Embryonic facial prominence (tissue), 1 donor: ENCODE measurements around the gene GRB10.

Experiments used
- DNase-seq: peaks from one replicate; pipeline ENCODE4 v3.0.0-alpha.2; 2016; ENCODE audit errors: extremely low spot score

Gene GRB10

DNA sequence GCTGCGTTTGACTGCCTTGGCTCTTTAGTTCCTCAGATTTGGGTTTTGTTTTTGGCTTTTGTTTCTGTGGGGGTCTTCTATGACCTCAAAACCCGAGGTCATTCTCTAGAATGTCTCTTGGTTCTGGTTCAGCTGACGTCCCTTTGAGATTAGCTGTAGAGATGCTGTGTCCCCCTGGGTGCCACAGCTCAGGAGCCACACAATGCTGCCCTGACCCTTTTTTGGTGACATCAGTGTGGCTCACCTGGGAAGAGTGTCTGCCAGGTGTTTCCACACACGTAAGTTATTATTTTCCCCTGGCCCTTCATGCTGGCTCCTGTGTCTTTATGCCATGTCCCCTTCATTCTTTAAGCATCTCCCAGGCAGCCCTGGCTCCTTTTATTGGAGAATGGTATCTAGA is 127.7 kb downstream of the GRB10 start:
- no peak for DNase-seq

DNA sequence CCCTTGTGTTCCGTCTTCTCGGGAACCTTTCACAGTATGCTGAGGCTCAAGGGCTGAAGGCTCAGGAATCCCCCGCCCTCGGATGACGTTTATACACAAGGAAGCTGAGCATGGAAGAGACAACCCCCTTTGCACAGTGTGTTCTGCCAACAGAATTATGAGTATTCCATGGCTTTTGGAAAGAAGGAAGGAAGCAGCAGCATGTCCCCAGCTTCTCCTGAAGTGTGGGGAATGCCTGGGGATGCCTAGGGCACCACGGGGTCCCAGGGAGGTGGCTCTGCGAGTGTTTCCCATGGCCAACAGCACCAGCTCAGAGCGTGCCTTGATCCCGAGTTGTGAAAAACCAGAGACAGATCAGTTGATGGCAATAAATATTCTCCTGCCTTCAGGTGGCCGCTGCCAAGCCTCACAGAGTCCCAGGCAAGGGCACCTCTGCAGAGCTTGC is 128.7 kb downstream of the GRB10 start:
- DNase-seq, result no peak

- no peak for DNase-seq
These were observed 129.4 kb downstream of the GRB10 start for GRCh38 chr7:50653126-50653864.

DNA sequence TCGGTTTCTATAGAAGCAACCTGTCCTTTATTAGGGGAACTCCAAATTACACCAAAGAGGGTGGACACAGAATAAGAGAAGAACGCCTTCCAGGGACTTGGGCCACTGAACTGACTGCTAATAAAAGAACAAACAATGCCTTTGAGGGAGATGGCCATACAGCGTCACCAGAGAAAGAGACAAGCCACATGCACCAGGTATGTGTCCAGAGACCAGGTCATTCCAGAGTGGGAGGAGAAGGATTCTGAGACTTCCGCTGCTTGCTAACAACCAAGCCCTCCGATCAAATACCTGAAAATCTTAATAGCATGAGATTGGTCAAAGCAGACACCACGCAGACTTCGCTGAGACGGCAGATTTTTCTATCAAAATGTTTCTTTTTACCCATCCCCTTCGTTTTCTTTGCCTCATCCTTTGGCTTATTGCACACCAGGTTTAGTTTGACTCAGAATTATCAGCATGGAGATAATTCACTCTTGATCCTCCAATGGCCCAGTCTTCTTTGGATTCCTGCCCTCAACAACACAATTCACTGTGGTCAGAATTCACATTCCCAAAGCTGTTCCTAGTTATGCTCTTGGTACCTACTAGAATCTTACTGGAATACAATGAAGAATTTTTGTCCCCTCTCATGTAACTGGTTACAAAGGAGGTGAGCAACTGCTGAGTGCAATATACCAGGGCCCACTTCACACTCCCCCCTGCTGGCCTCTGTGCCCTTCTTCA is 130.1 kb downstream of the GRB10 start:
- DNase-seq, result no peak

DNA sequence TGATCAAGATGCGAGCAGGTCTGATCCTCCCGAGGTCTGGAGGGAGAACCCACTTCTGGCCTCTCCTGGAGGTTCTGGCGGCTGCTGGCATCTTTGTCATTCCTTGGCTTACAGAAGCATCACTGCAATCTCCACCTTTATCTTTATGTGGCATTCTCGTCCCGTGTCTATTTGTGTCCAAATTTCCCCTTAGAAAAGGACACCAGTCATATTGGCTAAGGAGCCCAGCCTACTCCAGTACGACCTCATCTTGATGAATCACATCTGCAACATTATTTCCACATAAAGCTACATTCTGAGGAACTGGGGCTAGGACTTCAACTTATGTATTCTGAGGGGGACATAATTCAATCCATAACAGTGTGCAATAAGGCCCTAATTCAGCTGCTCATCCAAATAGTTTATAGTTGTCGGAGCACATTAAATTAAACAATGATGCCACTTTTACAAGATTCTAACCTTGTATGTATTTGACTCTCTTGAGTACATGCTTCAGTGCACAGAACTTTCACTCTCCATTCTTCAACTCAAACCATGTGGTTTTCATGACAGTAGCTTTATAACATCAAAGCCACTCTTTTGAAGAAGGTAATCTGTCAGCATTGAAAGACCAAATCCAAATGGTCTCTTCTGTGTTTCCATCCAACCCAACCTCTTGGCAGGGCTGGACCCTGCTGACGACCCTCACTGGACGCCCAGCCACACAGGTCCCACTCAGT is 131.3 kb downstream of the GRB10 start:
- no peak for DNase-seq

DNA sequence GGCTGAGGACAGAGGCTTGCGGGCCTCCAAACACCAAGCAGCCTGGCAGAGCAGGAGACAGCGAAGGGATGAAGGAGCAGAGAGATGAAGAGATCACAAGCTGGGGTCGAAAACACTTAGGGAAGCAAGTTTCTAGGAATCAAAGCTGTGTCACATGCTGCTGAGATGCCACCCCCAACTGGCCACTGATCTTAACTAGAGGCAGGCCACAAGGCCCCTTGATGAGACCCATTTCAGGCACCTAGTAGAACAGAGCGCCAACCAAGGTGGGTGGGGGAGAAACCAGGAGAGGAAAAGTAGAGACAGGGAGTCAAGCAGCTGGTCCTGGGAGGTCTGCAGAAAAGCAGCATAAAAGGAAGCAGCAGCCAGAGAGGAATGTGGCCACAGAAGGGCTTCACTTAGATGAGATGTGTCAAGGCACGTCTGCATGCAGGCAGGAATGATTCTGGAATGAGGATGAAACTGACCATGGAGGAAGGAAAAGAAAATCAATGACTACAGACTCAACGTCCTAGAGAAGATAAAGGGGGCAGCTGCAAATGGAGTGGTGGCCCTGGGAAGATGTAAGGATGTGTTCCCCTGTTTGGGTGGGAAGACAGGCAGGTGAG is 132.5 kb downstream of the GRB10 start:
- no peak for DNase-seq

GRCh38 chr7:50649259-50649885 is 133.3 kb downstream of the GRB10 start:
- no peak for DNase-seq

- no peak for DNase-seq
These were observed 134.0 kb downstream of the GRB10 start for GRCh38 chr7:50648570-50649169.

- DNase-seq, result no peak
These were observed 134.6 kb downstream of the GRB10 start for GRCh38 chr7:50648076-50648475.

DNA sequence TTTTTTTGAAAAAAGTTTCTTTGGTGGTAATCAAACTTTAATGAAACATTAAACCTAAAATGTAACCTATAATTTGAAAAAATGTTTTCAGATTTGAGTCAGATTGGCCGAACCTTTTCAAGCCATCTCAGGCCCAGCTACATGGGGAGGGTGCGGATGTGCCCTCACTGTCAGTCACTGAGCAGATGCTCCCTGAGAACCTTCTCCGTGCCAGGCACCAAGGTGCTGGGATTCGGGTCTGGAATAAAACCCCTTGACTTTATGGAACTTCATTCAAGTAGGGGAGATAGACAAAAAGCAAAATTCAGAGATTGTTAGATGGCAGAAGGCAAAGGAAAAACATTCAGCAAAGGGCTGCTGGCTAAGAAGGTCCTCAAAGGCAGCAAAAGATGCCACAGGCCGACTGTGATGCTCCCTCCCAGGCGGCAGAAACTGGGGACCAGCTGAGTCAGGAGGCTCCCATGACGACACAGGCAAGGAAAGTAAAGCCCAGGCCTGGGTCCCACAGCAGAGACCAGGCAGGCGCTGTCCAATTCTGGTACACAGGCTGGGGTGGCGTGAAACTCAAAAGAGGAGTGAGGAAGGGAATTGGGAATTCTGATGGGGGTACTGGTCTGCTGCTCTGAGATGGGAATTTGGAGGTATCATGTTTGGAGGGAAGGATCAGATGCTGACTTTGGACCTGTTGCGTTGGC is 135.3 kb downstream of the GRB10 start:
- DNase-seq, result no peak

DNA sequence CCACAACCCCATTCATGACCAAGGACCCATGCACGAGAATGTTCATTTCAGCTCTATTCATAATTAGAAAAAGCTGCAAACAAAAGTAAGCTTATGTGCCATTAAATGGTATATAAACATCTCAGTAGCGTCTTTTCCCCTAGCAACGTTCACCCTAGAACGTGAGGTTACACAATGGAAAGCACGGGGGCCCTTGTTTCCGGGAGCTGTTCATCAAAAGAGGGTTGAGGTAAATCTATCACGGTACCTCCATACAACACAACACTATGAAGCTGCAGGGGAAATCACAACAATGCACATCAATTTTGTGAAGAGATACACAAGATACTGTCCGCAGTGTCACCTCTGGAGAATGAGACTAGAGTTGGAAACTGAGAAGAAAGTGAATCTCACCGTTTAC is 136.6 kb downstream of the GRB10 start:
- no peak for DNase-seq

DNA sequence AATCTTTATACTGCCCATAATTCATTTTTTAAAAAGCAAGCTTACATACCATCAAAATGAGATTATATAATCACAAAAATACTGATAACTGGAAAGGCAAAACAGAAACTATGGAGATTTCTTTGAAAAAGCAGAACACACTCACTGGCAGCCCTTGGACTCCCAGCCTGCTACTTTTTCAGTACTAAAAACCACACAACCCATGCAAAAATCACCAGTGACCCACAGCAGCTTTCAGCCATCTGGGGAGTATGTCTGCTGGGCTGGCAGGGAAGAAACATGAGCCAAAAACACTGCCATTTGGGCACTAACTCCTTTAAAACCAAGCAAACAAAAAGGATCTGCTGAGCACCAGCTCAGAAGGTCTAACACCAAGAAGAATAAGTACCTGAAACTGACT is 137.5 kb downstream of the GRB10 start:
- DNase-seq, result no peak

- no peak for DNase-seq
These were observed 138.1 kb downstream of the GRB10 start for GRCh38 chr7:50644586-50644985.

DNA sequence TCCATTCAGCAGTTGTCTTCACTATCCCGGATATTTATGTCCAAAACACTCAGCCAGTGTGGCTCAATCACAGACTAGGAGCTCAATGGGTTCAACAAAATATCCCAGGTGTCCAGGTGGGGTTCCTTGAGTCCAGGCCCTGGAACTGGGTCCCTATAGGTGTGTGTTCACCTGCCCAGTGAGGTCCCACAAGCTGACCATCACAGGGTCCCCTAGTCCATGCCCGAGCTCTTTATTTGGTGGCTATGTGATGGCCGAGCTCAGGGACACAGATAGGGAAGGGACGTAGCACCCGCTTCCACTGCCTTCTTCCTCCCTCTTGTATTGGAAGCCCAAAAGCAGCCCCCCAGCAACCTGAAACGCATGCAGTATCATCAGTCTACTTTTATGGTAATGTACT is 138.6 kb downstream of the GRB10 start:
- DNase-seq, result no peak

- DNase-seq, result no peak
These were observed 141.0 kb downstream of the GRB10 start for GRCh38 chr7:50641442-50642405.

- DNase-seq, result no peak
These were observed 141.9 kb downstream of the GRB10 start for GRCh38 chr7:50640779-50641178.

GRCh38 chr7:50640256-50640655 is 142.4 kb downstream of the GRB10 start:
- DNase-seq, result no peak

GRCh38 chr7:50637725-50638643 is 144.7 kb downstream of the GRB10 start:
- DNase-seq, result no peak

GRCh38 chr7:50634378-50634777 is 148.3 kb downstream of the GRB10 start:
- DNase-seq, result no peak
